ENCODE measurements around the gene HDAC1. TPM values are rescaled to one million over a fixed set of nuclear protein-coding genes. Genes with fewer than 3 reads are reported as not detected.
A peak's percentile ranks its signal among the peaks of the same experiment; 100 is the strongest.

The HDAC1 gene
- total and polyA plus RNA-seq, 10 donors: 83.0 to 116 (median 98.7) TPM

- Histone ChIP-seq H3K27ac (peak overlapping the region in 4 of 8 donors; percentile 31 to 79 (median 56)), H3K4me1 (peaks cover 0 to 66% (median 17%) of the 10 kb centered on the region in 6 donors), H3K27me3 (replicated peaks in 1 of 7) (peaks cover 0 to 18% (median 0%) of the 10 kb centered on the region in 7 donors), H3K4me3 (no peak overlapping the region), H3K9me3 (no peaks in the 10 kb centered on the region), H3K36me3 (peaks cover 0 to 37% (median 9%) of the 10 kb centered on the region in 6 donors)
- DNase-seq: peak; percentile 47
- intact Hi-C loops (cut with DNase I; ENCODE audit: low total_unique reads): no loop called here
- WGBS, 5 donors: 55 to 73% (median 68%) methylated on average over 7 of the region's 7 CpGs
- TF ChIP-seq CTCF (IDR thresholded peaks at IDR 0.05 in 8 of 11, conservative IDR thresholded peaks at IDR 0.05 in 3 of 11) (peak in 1 of 11 experiments; percentile 29), POLR2AphosphoS5 (IDR thresholded peaks at IDR 0.05) (no peak)
Measured at GRCh38 chr1:32272557-32273390, 19.1 kb upstream of the HDAC1 start.

DNA sequence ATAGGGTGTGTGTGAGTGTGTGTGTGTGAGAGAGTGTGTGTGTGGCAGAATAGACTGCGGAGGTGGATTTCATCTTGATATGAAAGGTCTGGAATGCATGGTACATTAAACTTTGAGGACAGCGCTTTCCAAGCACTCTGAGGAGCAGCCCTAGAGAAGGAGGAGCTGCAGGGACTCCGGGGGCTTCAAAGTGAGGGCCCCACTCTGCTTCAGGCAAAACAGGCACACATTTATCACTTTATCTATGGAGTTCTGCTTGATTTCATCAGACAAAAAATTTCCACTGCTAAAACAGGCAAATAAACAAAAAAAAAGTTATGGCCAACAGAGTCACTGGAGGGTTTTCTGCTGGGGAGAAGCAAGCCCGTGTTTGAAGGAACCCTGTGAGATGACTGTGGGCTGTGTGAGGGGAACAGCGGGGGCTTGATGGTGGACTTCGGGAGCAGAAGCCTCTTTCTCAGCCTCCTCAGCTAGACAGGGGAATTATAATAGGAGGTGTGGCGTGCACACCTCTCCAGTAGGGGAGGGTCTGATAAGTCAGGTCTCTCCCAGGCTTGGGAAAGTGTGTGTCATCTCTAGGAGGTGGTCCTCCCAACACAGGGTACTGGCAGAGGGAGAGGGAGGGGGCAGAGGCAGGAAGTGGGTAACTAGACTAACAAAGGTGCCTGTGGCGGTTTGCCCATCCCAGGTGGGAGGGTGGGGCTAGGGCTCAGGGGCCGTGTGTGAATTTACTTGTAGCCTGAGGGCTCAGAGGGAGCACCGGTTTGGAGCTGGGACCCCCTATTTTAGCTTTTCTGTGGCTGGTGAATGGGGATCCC, 18.3 kb upstream of the HDAC1 start:
- intact Hi-C loops (cut with DNase I; ENCODE audit: low total_unique reads): no loop called here
- Histone ChIP-seq H3K36me3 (peaks cover 0 to 46% (median 12%) of the 10 kb centered on the region in 6 donors), H3K4me1 (peaks cover 0 to 58% (median 17%) of the 10 kb centered on the region in 6 donors), H3K27me3 (replicated peaks in 1 of 7) (peaks cover 0 to 18% (median 0%) of the 10 kb centered on the region in 7 donors), H3K27ac (peak overlapping the region in 5 of 8 donors; percentile 31 to 79 (median 57)), H3K9me3 (no peaks in the 10 kb centered on the region), H3K4me3 (peak overlapping the region in 1 of 8 donors; percentile 21)
- peak in 2 of 3 donors; percentile 40 to 54 for TF ChIP-seq POLR2AphosphoS5 (IDR thresholded peaks at IDR 0.05)
- TF ChIP-seq POLR2A (IDR thresholded peaks at IDR 0.05): no peak
- no peak for TF ChIP-seq CTCF (IDR thresholded peaks at IDR 0.05 in 8 of 11, conservative IDR thresholded peaks at IDR 0.05 in 3 of 11)
- peak; percentile 89 for DNase-seq
- 34 to 54% (median 46%) methylated on average over 10 of the region's 10 CpGs for WGBS, 5 donors

- H3K36me3 ChIP-seq: peaks cover 0 to 58% (median 18%) of the 10 kb centered on the region in 6 donors
- peak overlapping the region in 3 of 8 donors; percentile 31 to 79 (median 61) for H3K27ac ChIP-seq
- DNase-seq: peak; percentile 70
- peaks cover 0 to 48% (median 17%) of the 10 kb centered on the region in 6 donors for H3K4me1 ChIP-seq
- intact Hi-C loops (cut with DNase I; ENCODE audit: low total_unique reads): no loop called here
- TF ChIP-seq POLR2AphosphoS5 (IDR thresholded peaks at IDR 0.05): no peak
- TF ChIP-seq POLR2A (IDR thresholded peaks at IDR 0.05): no peak
- TF ChIP-seq CTCF (IDR thresholded peaks at IDR 0.05 in 8 of 11, conservative IDR thresholded peaks at IDR 0.05 in 3 of 11): no peak
- no peak overlapping the region for H3K4me3 ChIP-seq
- WGBS, 5 donors: 87 to 95% (median 89%) methylated on average over 14 to 31 of the region's 31 CpGs
- H3K9me3 ChIP-seq: no peaks in the 10 kb centered on the region
- H3K27me3 ChIP-seq (replicated peaks in 1 of 7): peaks cover 0 to 18% (median 0%) of the 10 kb centered on the region in 7 donors
Measured at GRCh38 chr1:32274646-32275340, 17.1 kb upstream of the HDAC1 start.

Data from spleen (tissue), 11 donors.